GM12873 (cell line): ENCODE measurements around the gene AGTRAP.

Experiments
- TF ChIP-seq, protein P1 (sequence below): IDR thresholded peaks from 2 replicates; pipeline ENCODE4 v1.5.1; 2012; ENCODE audit warnings: low read depth, mild to moderate bottlenecking, moderate library complexity, low read length, control low read depth; ENCODE audit not compliant: insufficient read depth; ENCODE audit errors: missing control alignments

The AGTRAP gene

DNA sequence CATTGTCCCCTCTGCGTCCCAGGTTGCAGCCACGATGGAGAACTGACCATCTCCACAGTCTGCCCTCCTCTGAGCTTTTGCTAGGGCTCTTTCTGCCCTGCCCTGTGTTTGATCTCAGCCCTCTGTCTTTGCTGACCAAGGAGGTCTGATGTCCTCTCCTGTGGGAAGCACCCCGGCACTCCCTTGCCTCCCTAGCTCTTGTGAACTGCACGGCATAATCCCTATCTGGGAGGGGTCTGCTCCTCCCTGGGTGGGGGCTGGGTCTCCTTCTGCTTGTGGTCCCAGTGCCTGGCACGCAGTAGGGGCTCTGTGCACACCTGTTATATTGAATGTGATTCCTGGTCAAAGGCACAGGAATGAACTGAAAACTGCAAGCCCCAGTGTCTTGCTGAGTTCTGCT, 42.0 kb upstream of the AGTRAP start:
- TF ChIP-seq, protein P1, sequence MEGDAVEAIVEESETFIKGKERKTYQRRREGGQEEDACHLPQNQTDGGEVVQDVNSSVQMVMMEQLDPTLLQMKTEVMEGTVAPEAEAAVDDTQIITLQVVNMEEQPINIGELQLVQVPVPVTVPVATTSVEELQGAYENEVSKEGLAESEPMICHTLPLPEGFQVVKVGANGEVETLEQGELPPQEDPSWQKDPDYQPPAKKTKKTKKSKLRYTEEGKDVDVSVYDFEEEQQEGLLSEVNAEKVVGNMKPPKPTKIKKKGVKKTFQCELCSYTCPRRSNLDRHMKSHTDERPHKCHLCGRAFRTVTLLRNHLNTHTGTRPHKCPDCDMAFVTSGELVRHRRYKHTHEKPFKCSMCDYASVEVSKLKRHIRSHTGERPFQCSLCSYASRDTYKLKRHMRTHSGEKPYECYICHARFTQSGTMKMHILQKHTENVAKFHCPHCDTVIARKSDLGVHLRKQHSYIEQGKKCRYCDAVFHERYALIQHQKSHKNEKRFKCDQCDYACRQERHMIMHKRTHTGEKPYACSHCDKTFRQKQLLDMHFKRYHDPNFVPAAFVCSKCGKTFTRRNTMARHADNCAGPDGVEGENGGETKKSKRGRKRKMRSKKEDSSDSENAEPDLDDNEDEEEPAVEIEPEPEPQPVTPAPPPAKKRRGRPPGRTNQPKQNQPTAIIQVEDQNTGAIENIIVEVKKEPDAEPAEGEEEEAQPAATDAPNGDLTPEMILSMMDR = no peak

DNA sequence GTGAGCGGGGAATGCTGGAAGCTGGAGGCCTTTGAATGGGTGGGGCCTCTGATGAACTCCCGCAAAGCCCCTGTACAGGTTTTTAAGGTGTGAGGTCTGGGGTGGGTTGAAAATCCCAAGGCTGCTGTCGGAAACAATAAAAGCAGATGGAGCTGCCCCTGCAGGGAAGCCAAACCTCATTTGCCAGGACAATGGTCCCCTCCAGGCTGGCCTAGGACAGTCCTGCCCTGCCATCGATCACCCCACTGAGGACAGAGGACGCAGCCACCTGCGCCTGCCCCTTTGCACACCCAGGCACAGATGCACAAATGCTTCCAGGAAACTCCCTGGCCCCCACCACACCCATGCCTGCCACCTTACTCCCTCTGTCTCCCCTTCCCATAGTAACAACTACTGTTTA, 40.1 kb upstream of the AGTRAP start:
- TF ChIP-seq, protein P1 = no peak

DNA sequence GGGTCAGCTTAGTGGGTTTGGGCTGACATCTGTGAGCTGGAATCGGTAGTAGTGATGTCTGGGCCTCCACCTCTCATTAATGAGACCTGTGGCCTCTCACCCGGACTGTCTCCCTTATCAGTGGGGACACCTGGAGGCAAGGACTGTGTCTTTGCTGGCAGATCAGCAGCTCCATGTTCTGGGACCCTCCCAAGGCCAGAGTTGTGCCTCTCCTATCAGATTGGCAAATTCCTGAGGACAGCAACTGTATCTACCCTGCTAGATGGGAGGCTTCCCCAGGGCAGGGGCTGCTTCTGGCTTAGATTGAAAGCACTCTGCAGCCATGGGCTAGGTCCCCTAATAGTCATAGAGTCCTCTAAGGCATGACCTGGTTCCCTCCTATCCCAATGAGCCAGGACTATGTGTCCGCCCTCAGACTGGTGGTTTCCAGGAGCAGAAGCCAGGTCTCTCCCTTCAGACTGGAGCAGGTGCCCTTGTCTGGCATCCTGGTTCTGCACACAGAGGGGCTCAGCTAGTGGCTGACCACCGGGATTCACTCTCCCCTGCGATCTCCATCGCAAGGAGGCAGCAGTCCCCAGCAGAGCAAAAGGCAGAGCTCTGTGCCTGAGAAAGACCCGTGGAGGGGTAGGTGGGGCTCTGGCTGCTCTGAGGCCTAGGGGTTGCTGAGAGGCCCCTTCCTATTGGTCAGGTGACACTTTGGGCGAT, 38.6 kb upstream of the AGTRAP start:
- TF ChIP-seq, protein P1 = no peak

DNA sequence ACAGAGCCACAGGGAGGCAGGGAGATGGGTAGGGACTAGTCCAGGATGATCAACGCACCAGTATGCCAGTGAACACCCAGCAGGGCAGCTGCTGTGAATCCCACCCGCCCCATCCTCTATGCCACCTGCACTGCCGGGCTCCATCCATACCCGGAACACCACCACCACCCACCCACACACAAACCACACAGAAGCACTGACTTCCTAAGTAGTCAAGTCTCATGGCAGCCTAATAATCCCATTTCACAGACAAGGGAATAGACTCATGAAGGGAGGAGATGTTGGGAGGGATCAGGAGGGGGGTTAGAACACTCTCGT, 38.1 kb upstream of the AGTRAP start:
- TF ChIP-seq, protein P1 = no peak

DNA sequence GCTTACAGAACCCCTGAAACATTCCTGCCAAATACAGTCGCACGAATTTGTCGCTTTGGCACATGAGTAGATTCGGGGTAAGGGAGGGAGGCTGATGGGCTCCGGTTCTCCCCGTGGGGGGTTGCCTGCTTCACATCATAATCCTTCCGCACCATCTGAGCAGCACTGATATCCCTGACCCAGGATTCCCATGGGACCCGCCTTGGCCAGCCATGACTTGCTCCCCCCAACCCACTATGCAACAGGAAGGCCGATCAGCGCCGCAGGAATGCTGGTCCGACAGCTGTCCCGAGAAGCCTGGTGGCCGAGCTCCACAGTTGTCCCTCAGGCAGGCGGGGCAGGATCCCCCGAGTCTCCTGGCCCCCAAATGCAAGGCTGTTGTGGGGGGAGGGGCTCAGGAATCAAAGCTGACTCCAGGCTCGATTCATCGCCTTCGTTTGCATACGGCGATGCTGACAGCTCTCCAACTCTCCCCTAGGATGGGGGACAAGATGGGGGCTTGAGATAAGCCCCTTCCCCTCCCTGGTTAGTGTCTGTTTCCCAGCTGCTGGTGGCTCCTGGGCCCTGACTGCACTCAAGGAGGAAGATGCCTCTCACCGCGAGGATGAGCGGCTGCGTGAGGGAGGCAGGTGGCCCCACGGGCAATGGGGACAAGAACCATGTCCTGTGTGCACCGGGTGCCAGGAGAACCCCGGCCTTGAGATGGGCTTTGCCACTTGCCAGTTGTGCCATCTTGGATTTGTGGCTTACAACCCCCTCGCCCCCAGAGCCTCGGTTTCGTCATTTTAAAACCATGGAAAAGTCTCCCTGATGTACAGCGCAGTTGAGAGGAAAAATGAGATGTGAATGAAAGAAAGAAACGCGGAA, 35.1 kb upstream of the AGTRAP start:
- TF ChIP-seq, protein P1 = no peak

DNA sequence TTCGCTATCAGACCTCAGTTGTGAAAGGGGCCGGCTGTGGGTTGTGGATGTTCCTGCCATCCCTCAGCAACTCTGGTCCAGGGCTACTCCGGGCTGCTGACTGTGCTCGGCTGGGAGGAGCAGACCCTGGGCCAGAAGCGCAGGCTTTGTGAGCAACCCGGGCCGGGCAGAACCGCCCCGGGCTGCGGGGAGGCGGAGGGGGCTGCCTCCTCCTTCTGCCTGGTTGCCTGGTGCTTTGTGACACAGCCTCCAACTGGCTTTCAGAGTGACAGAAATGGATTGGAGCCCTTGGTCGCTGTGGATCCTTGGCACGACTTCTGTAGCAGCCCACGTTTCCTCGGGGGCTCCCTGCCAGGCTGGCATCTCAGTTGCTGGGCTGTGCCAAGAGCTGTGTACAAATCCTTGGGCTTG, 34.4 kb upstream of the AGTRAP start:
- TF ChIP-seq, protein P1 = no peak

DNA sequence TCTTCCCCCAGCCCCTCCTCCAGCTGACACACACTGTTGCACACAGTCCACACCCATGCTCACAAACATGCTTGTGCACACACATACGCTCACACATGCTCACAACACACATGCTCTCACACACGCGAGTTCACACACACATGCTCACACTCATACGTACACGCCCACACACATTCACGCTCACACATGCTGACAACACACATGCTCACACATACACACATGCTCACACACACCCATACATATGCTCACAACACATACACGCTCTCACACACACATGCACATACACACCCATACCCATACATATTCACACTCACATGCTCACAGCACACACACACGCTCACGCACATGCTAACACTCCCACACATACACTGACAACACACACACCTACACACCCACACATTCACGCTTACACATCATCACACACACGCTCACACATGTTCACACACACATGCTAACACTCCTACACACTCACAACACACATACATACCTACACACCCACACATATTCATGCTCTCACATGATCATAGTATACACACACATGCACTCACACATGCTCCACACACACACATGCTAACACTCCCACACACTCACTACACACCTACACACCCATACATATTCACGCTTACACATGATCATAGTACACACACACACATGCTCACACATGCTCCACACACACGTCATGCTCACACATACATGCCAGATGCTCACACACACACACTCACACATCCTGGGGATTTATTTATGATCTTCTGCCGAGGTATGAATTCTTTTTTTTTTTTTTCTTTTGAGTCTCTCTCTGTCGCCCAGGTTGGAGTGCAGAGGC, 33.7 kb upstream of the AGTRAP start:
- TF ChIP-seq, protein P1 = no peak
